ENCODE results near the gene MORC1. TPM values are rescaled to one million over a fixed set of nuclear protein-coding genes. Genes with fewer than 3 reads are reported as not detected.

The MORC1 gene
- polyA plus RNA-seq, 4 donors: not detected

GRCh38 chr3:109045271-109046040 lies 72.5 kb downstream of the MORC1 start:
- H3K4me3 ChIP-seq (ENCODE audit: low read depth in 1 of 3, low read length in 3 of 3): no peak overlapping the region

GRCh38 chr3:109035082-109035481 lies 82.9 kb downstream of the MORC1 start:
- Histone ChIP-seq H3K36me3 (ENCODE audit: control insufficient read depth in 3 of 3, insufficient read depth in 2 of 3, low read depth in 1 of 3, low read length in 3 of 3) (no peaks in the 10 kb centered on the region), H3K27ac (ENCODE audit: low read depth in 1 of 3, low read length in 2 of 3) (no peak overlapping the region), H3K27me3 (ENCODE audit: control insufficient read depth in 3 of 3, insufficient read depth in 3 of 3, low read length in 3 of 3) (no peaks in the 10 kb centered on the region), H3K9me3 (ENCODE audit: control insufficient read depth in 2 of 2, insufficient read depth in 1 of 2, low read depth in 1 of 2, low read length in 1 of 2) (no peaks in the 10 kb centered on the region), H3K4me3 (ENCODE audit: low read depth in 1 of 3, low read length in 3 of 3) (no peak overlapping the region), H3K4me1 (ENCODE audit: control insufficient read depth in 3 of 3, insufficient read depth in 2 of 3, low read depth in 1 of 3, low read length in 2 of 3) (no peaks in the 10 kb centered on the region)
- no peak for FAIRE-seq
- DNase-seq: no peak
- 88 to 93% (median 91%) methylated on average over 1 of the region's 1 CpG for WGBS, 3 donors

More at GRCh38 chr3:109045271-109046040, 72.5 kb downstream of the MORC1 start:
- H3K9me3 ChIP-seq (ENCODE audit: control insufficient read depth in 2 of 2, insufficient read depth in 1 of 2, low read depth in 1 of 2, low read length in 1 of 2): no peaks in the 10 kb centered on the region
- no peak overlapping the region for H3K27ac ChIP-seq (ENCODE audit: low read depth in 1 of 3, low read length in 2 of 3)
- H3K27me3 ChIP-seq (ENCODE audit: control insufficient read depth in 3 of 3, insufficient read depth in 3 of 3, low read length in 3 of 3): no peaks in the 10 kb centered on the region
- FAIRE-seq (no peak), DNase-seq (no peak)
- 85 to 92% (median 87%) methylated on average over 6 of the region's 6 CpGs for WGBS, 3 donors
- H3K36me3 ChIP-seq (ENCODE audit: control insufficient read depth in 3 of 3, insufficient read depth in 2 of 3, low read depth in 1 of 3, low read length in 3 of 3): no peaks in the 10 kb centered on the region
- no peaks in the 10 kb centered on the region for H3K4me1 ChIP-seq (ENCODE audit: control insufficient read depth in 3 of 3, insufficient read depth in 2 of 3, low read depth in 1 of 3, low read length in 2 of 3)

GRCh38 chr3:109033000-109033660 lies 84.8 kb downstream of the MORC1 start:
- Histone ChIP-seq H3K27me3 (ENCODE audit: control insufficient read depth in 3 of 3, insufficient read depth in 3 of 3, low read length in 3 of 3) (no peaks in the 10 kb centered on the region), H3K27ac (ENCODE audit: low read depth in 1 of 3, low read length in 2 of 3) (no peak overlapping the region), H3K9me3 (ENCODE audit: control insufficient read depth in 2 of 2, insufficient read depth in 1 of 2, low read depth in 1 of 2, low read length in 1 of 2) (no peaks in the 10 kb centered on the region), H3K4me1 (ENCODE audit: control insufficient read depth in 3 of 3, insufficient read depth in 2 of 3, low read depth in 1 of 3, low read length in 2 of 3) (no peaks in the 10 kb centered on the region), H3K36me3 (ENCODE audit: control insufficient read depth in 3 of 3, insufficient read depth in 2 of 3, low read depth in 1 of 3, low read length in 3 of 3) (no peaks in the 10 kb centered on the region), H3K4me3 (ENCODE audit: low read depth in 1 of 3, low read length in 3 of 3) (no peak overlapping the region)
- DNase-seq (no peak), FAIRE-seq (no peak)
- 54 to 72% (median 55%) methylated on average over 3 of the region's 3 CpGs for WGBS, 3 donors

DNA sequence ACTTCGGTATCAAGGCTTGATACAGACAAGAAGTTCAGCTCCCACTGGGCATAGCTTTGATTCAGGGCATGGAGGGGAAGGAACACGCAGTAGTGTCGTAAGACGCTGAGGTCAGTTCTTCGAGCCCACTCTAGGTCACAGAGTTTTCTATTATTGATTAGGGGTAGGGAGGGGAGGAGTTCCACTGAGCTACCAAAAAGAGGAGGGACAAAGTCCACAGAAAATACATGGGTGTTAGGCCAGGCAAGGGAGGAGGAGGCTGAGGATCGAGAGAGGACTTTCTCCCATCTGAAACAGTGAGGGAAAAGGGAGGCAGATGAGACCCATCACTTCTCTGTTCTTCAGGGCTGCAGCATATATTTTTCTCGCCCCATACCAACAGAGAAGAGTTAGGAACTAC lies 89.2 kb downstream of the MORC1 start:
- Histone ChIP-seq H3K27ac (ENCODE audit: low read depth in 1 of 3, low read length in 2 of 3) (no peak overlapping the region), H3K4me1 (ENCODE audit: control insufficient read depth in 3 of 3, insufficient read depth in 2 of 3, low read depth in 1 of 3, low read length in 2 of 3) (no peaks in the 10 kb centered on the region), H3K36me3 (ENCODE audit: control insufficient read depth in 3 of 3, insufficient read depth in 2 of 3, low read depth in 1 of 3, low read length in 3 of 3) (no peaks in the 10 kb centered on the region), H3K9me3 (ENCODE audit: control insufficient read depth in 2 of 2, insufficient read depth in 1 of 2, low read depth in 1 of 2, low read length in 1 of 2) (no peaks in the 10 kb centered on the region), H3K4me3 (ENCODE audit: low read depth in 1 of 3, low read length in 3 of 3) (no peak overlapping the region), H3K27me3 (ENCODE audit: control insufficient read depth in 3 of 3, insufficient read depth in 3 of 3, low read length in 3 of 3) (no peaks in the 10 kb centered on the region)
- no peak for DNase-seq
- 76 to 83% (median 83%) methylated on average over 7 of the region's 7 CpGs for WGBS, 3 donors
- no peak for FAIRE-seq

GRCh38 chr3:109026821-109027220 lies 91.1 kb downstream of the MORC1 start:
- DNase-seq (no peak), FAIRE-seq (no peak)
- Histone ChIP-seq H3K27me3 (ENCODE audit: control insufficient read depth in 3 of 3, insufficient read depth in 3 of 3, low read length in 3 of 3) (no peaks in the 10 kb centered on the region), H3K4me1 (ENCODE audit: control insufficient read depth in 3 of 3, insufficient read depth in 2 of 3, low read depth in 1 of 3, low read length in 2 of 3) (no peaks in the 10 kb centered on the region), H3K4me3 (ENCODE audit: low read depth in 1 of 3, low read length in 3 of 3) (no peak overlapping the region), H3K36me3 (ENCODE audit: control insufficient read depth in 3 of 3, insufficient read depth in 2 of 3, low read depth in 1 of 3, low read length in 3 of 3) (no peaks in the 10 kb centered on the region), H3K27ac (ENCODE audit: low read depth in 1 of 3, low read length in 2 of 3) (no peak overlapping the region), H3K9me3 (ENCODE audit: control insufficient read depth in 2 of 2, insufficient read depth in 1 of 2, low read depth in 1 of 2, low read length in 1 of 2) (no peaks in the 10 kb centered on the region)

DNA sequence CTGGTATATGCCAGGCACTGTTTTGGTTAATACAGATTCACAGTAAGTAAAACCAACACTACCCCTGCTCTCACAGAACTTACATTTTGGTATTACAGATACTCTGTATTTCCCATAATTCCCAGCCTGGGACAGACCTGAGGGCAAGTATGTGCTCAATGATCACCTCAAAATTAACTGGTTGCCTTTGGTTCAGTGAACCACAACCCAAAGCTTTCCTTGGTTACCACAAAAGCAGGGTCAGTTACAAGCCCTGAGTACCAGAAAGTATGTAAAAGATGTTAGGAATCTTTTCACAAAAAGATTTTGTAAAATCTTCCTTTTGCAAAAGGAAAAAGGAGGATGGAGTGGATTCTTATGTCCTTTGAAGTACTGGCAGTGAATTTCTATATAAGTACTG lies 92.0 kb downstream of the MORC1 start:
- FAIRE-seq: no peak
- H3K27me3 ChIP-seq (ENCODE audit: control insufficient read depth in 3 of 3, insufficient read depth in 3 of 3, low read length in 3 of 3): no peaks in the 10 kb centered on the region
- no peaks in the 10 kb centered on the region for H3K4me1 ChIP-seq (ENCODE audit: control insufficient read depth in 3 of 3, insufficient read depth in 2 of 3, low read depth in 1 of 3, low read length in 2 of 3)
- no peaks in the 10 kb centered on the region for H3K36me3 ChIP-seq (ENCODE audit: control insufficient read depth in 3 of 3, insufficient read depth in 2 of 3, low read depth in 1 of 3, low read length in 3 of 3)
- no peaks in the 10 kb centered on the region for H3K9me3 ChIP-seq (ENCODE audit: control insufficient read depth in 2 of 2, insufficient read depth in 1 of 2, low read depth in 1 of 2, low read length in 1 of 2)
- no peak overlapping the region for H3K27ac ChIP-seq (ENCODE audit: low read depth in 1 of 3, low read length in 2 of 3)
- no peak overlapping the region for H3K4me3 ChIP-seq (ENCODE audit: low read depth in 1 of 3, low read length in 3 of 3)
- no peak for DNase-seq

- no peaks in the 10 kb centered on the region for H3K4me1 ChIP-seq (ENCODE audit: control insufficient read depth in 3 of 3, insufficient read depth in 2 of 3, low read depth in 1 of 3, low read length in 2 of 3)
- H3K9me3 ChIP-seq (ENCODE audit: control insufficient read depth in 2 of 2, insufficient read depth in 1 of 2, low read depth in 1 of 2, low read length in 1 of 2): no peaks in the 10 kb centered on the region
- H3K36me3 ChIP-seq (ENCODE audit: control insufficient read depth in 3 of 3, insufficient read depth in 2 of 3, low read depth in 1 of 3, low read length in 3 of 3): no peaks in the 10 kb centered on the region
- DNase-seq (peak; percentile 58 to 64), FAIRE-seq (no peak)
- no peak overlapping the region for H3K4me3 ChIP-seq (ENCODE audit: low read depth in 1 of 3, low read length in 3 of 3)
- no peaks in the 10 kb centered on the region for H3K27me3 ChIP-seq (ENCODE audit: control insufficient read depth in 3 of 3, insufficient read depth in 3 of 3, low read length in 3 of 3)
- 24 to 30% (median 28%) methylated on average over 3 of the region's 3 CpGs for WGBS, 3 donors
- H3K27ac ChIP-seq (ENCODE audit: low read depth in 1 of 3, low read length in 2 of 3): no peak overlapping the region
Observed at GRCh38 chr3:109023656-109024254, 94.2 kb downstream of the MORC1 start.

GRCh38 chr3:109023167-109023566 lies 94.8 kb downstream of the MORC1 start:
- H3K9me3 ChIP-seq (ENCODE audit: control insufficient read depth in 2 of 2, insufficient read depth in 1 of 2, low read depth in 1 of 2, low read length in 1 of 2): no peaks in the 10 kb centered on the region
- no peak overlapping the region for H3K4me3 ChIP-seq (ENCODE audit: low read depth in 1 of 3, low read length in 3 of 3)
- WGBS, 3 donors: 54 to 79% (median 72%) methylated on average over 1 of the region's 1 CpG
- no peak overlapping the region for H3K27ac ChIP-seq (ENCODE audit: low read depth in 1 of 3, low read length in 2 of 3)
- DNase-seq (no peak), FAIRE-seq (no peak)
- H3K27me3 ChIP-seq (ENCODE audit: control insufficient read depth in 3 of 3, insufficient read depth in 3 of 3, low read length in 3 of 3): no peaks in the 10 kb centered on the region
- H3K4me1 ChIP-seq (ENCODE audit: control insufficient read depth in 3 of 3, insufficient read depth in 2 of 3, low read depth in 1 of 3, low read length in 2 of 3): no peaks in the 10 kb centered on the region
- H3K36me3 ChIP-seq (ENCODE audit: control insufficient read depth in 3 of 3, insufficient read depth in 2 of 3, low read depth in 1 of 3, low read length in 3 of 3): no peaks in the 10 kb centered on the region

All from small intestine (tissue), 7 donors.